ENCODE data around the gene PDIK1L. TPM values are rescaled to one million over a fixed set of nuclear protein-coding genes. Genes with fewer than 3 reads are reported as not detected.

Gene PDIK1L
- polyA plus RNA-seq, 3 donors, result 1.2 to 2.5 (median 2.3) TPM

DNA sequence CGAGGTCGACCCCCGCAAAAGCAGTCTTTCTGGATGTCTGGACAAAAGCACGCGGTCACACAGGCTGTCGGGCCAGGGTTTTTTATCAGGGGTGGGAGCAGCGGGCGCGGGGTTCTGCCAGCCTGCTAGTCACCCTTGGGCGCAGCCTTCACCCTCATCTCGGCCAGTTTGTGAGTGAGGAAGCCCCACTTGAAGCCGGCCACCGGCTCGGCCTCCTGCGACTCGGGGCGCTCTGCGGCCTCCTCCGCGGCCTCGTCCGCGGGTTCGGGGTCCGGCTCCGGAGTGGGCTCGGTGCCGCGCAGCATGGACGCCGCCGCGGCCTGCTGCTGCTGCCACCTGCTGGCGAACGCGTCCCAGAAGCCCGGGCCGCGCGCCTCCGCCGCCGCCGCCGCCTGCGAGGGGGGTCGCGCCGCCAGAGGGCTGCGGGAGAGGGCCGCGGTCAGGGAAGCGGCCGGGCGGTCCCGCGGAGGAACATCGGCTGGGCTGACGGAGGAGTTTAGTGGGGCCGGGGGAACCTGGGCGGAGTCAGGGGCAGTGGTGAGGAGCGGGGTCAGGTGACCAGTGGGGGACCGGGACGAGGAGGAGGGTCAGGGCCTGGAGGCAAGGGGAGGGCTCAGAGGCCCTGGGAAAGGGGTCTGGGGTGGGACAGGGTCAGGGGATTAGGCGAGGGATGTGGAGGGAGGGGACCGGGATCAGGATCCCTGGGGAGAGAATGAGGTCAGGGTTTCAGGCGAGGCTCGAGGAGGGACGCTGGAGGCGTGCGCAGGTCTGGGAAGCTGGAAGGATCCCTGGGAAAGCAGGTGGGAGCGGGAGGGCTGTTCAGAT is 52.6 kb downstream of the PDIK1L start:
- peak overlapping the region; percentile 53 for H3K9ac ChIP-seq (ENCODE audit: insufficient read depth, low read length, poor library complexity, severe bottlenecking)
- H3K9me3 Mint-ChIP-seq, result peaks cover 0 to 9% (median 0%) of the 10 kb centered on the region in 7 donors
- no peaks in the 10 kb centered on the region for H4K20me1 ChIP-seq (ENCODE audit: insufficient read depth, low read length)
- peaks cover 41 to 55% (median 54%) of the 10 kb centered on the region in 3 donors for H3K27me3 Mint-ChIP-seq (ENCODE audit: low read depth in 3 of 3)
- peak; percentile 75 for TF ChIP-seq CTCF (IDR thresholded peaks at IDR 0.05)
- intact Hi-C loops (cut with micrococcal nuclease), result loop anchor here (1.0 to 5.0 kb wide), 3 partner anchors 42 to 59 kb away; no protein-coding TSS in a partner anchor
- no peaks in the 10 kb centered on the region for H3K36me3 ChIP-seq (replicated peaks in 1 of 2; ENCODE audit: control insufficient read depth in 1 of 2, insufficient read depth in 2 of 2, low read length in 2 of 2)
- H3K4me1 Mint-ChIP-seq, result peaks cover 20% of the 10 kb centered on the region
- WGBS (ENCODE audit: insufficient coverage), result 12% methylated on average over 72 of the region's 72 CpGs
- peak overlapping the region in 2 of 3 experiments; percentile 19 to 68 for H3K4me3 ChIP-seq (replicated peaks in 1 of 3; ENCODE audit: low read depth in 2 of 3, low read length in 3 of 3)
- H3K4me2 ChIP-seq (replicated peaks; ENCODE audit: extremely low read depth, low read length, poor library complexity, severe bottlenecking), result peak overlapping the region; percentile 73
- H2AFZ ChIP-seq (ENCODE audit: insufficient read depth, low read depth, low read length, poor library complexity, severe bottlenecking), result peak overlapping the region; percentile 80
- H3K36me3 Mint-ChIP-seq, result peaks cover 0 to 2% of the 10 kb centered on the region in 2 donors
- H3K9me3 ChIP-seq (replicated peaks in 1 of 2; ENCODE audit: control insufficient read depth in 1 of 2, insufficient read depth in 1 of 2, low read length in 2 of 2), result no peaks in the 10 kb centered on the region
- DNase-seq, result peak in 2 of 3 donors; percentile 35 to 36
- H3K4me1 ChIP-seq (ENCODE audit: control insufficient read depth in 1 of 2, insufficient read depth in 2 of 2, low read length in 2 of 2), result peaks cover 22 to 31% of the 10 kb centered on the region in 2 donors
- H3K4me3 Mint-ChIP-seq, result peak overlapping the region; percentile 70 to 85
- H3K79me2 ChIP-seq (ENCODE audit: insufficient read depth, low read length), result no peaks in the 10 kb centered on the region
- no peak overlapping the region for H3K27ac ChIP-seq (ENCODE audit: low read depth in 1 of 2, low read length in 2 of 2)
- H3K27me3 ChIP-seq (ENCODE audit: control insufficient read depth in 2 of 2, insufficient read depth in 2 of 2, low read length in 2 of 2), result peaks cover 13 to 50% of the 10 kb centered on the region in 2 donors
- peak overlapping the region in 3 of 7 donors; percentile 41 to 58 (median 57) for H3K27ac Mint-ChIP-seq

GRCh38 chr1:26164861-26165842 is 53.5 kb downstream of the PDIK1L start:
- TF ChIP-seq CTCF (IDR thresholded peaks at IDR 0.05), result no peak
- Histone ChIP-seq H3K4me1 (ENCODE audit: control insufficient read depth in 1 of 2, insufficient read depth in 2 of 2, low read length in 2 of 2) (peaks cover 27 to 39% of the 10 kb centered on the region in 2 donors), H3K4me3 (replicated peaks in 1 of 3; ENCODE audit: low read depth in 2 of 3, low read length in 3 of 3) (peak overlapping the region in 1 of 3 experiments; percentile 68), H3K27ac (ENCODE audit: low read depth in 1 of 2, low read length in 2 of 2) (no peak overlapping the region), H3K9ac (ENCODE audit: insufficient read depth, low read length, poor library complexity, severe bottlenecking) (no peak overlapping the region), H4K20me1 (ENCODE audit: insufficient read depth, low read length) (no peaks in the 10 kb centered on the region), H3K27me3 (ENCODE audit: control insufficient read depth in 2 of 2, insufficient read depth in 2 of 2, low read length in 2 of 2) (peaks cover 13 to 46% of the 10 kb centered on the region in 2 donors), H3K4me2 (replicated peaks; ENCODE audit: extremely low read depth, low read length, poor library complexity, severe bottlenecking) (peak overlapping the region; percentile 73), H3K36me3 (replicated peaks in 1 of 2; ENCODE audit: control insufficient read depth in 1 of 2, insufficient read depth in 2 of 2, low read length in 2 of 2) (no peaks in the 10 kb centered on the region), H3K79me2 (ENCODE audit: insufficient read depth, low read length) (peaks cover 3% of the 10 kb centered on the region), H3K9me3 (replicated peaks in 1 of 2; ENCODE audit: control insufficient read depth in 1 of 2, insufficient read depth in 1 of 2, low read length in 2 of 2) (no peaks in the 10 kb centered on the region), H2AFZ (ENCODE audit: insufficient read depth, low read depth, low read length, poor library complexity, severe bottlenecking) (peak overlapping the region; percentile 80)
- no peak for DNase-seq
- intact Hi-C loops (cut with micrococcal nuclease), result loop anchor here (1.0 to 5.0 kb wide), 5 partner anchors 43 to 157 kb away; partner anchors contain the start of gene CEP85 (in 1 of the 2)
- Mint-ChIP-seq H3K9me3 (peaks cover 0 to 9% (median 0%) of the 10 kb centered on the region in 7 donors), H3K27ac (peak overlapping the region in 4 of 7 donors; percentile 37 to 57 (median 51)), H3K4me1 (peaks cover 23% of the 10 kb centered on the region), H3K36me3 (peaks cover 0 to 2% of the 10 kb centered on the region in 2 donors), H3K27me3 (ENCODE audit: low read depth in 3 of 3) (peaks cover 34 to 52% (median 48%) of the 10 kb centered on the region in 3 donors), H3K4me3 (peak overlapping the region; percentile 70 to 85)
- WGBS (ENCODE audit: insufficient coverage), result 70% methylated on average over 15 of the region's 19 CpGs

Measured in CD14-positive monocyte (primary cell).